ENCODE results near the gene SH3BGRL3.
A peak's percentile ranks its signal among the peaks of the same experiment; 100 is the strongest.

The SH3BGRL3 gene

GRCh38 chr1:26315874-26316850 lies 36.3 kb downstream of the SH3BGRL3 start:
- DNase-seq (ENCODE audit: low spot score): no peak
- TF ChIP-seq CTCF (IDR thresholded peaks at IDR 0.05; ENCODE audit: extremely low read depth, missing control alignments): no peak

- no peak for TF ChIP-seq CTCF (IDR thresholded peaks at IDR 0.05; ENCODE audit: extremely low read depth, missing control alignments)
- no peak for DNase-seq (ENCODE audit: low spot score)
These were observed 37.3 kb downstream of the SH3BGRL3 start for GRCh38 chr1:26317146-26317545.

GRCh38 chr1:26317612-26318337 lies 37.9 kb downstream of the SH3BGRL3 start, which contains the start of gene CD52:
Gene CD52, plus strand, starts transcription at chr1:26317958. Its CDS starts 60 bp downstream, at chr1:26318018.
- DNase-seq (ENCODE audit: low spot score): peak; percentile 79
- TF ChIP-seq CTCF (IDR thresholded peaks at IDR 0.05; ENCODE audit: extremely low read depth, missing control alignments): no peak

GRCh38 chr1:26318338-26319064 lies 38.6 kb downstream of the SH3BGRL3 start:
- TF ChIP-seq CTCF (IDR thresholded peaks at IDR 0.05; ENCODE audit: extremely low read depth, missing control alignments): no peak
- DNase-seq (ENCODE audit: low spot score): no peak

GRCh38 chr1:26320896-26321295 lies 41.0 kb downstream of the SH3BGRL3 start:
- DNase-seq (ENCODE audit: low spot score): no peak
- TF ChIP-seq CTCF (IDR thresholded peaks at IDR 0.05; ENCODE audit: extremely low read depth, missing control alignments): no peak

- peak; percentile 89 for TF ChIP-seq CTCF (IDR thresholded peaks at IDR 0.05; ENCODE audit: extremely low read depth, missing control alignments)
- peak; percentile 83 for DNase-seq (ENCODE audit: low spot score)
These were observed 41.6 kb downstream of the SH3BGRL3 start for GRCh38 chr1:26321315-26322041.

Data from GM20000 (cell line).